SK-N-MC (cell line): Measurements from ENCODE around the gene KRTAP19-5.

Source experiments
- DNase-seq: peaks from one replicate; pipeline ENCODE4 v3.0.0-alpha.2; 2011; ENCODE audit warnings: low read depth, low spot score
- H3K27ac ChIP-seq: fragments of 200-600 bp; sonication (generic); 2 replicates; pipeline ENCODE4 v1.5.1; 2016; ENCODE audit warnings: mixed run types
- H3K36me3 ChIP-seq: fragments of 200-600 bp; sonication (generic); 2 replicates; pipeline ENCODE4 v1.6.1; 2017; ENCODE audit warnings: antibody characterized with exemption, low read length, mixed read lengths; ENCODE audit not compliant: insufficient read depth
- H3K4me3 ChIP-seq: fragments of 200-600 bp; sonication (generic); 2 replicates; pipeline ENCODE4 v1.5.1; 2016
- H3K9ac ChIP-seq: fragments of 200-600 bp; sonication (generic); 2 replicates; pipeline ENCODE4 v1.8.0; 2017; ENCODE audit warnings: mixed run types, mixed read lengths; ENCODE audit not compliant: insufficient read length
- H3K9me3 ChIP-seq: fragments of 200-600 bp; sonication (generic); 2 replicates; pipeline ENCODE4 v1.6.1; 2017; ENCODE audit warnings: low read depth, mild to moderate bottlenecking, antibody characterized with exemption, low read length, moderate library complexity, mixed read lengths
- EZH2 ChIP-seq: fragments of 200-600 bp; sonication (generic); IDR thresholded peaks from one replicate; pipeline ENCODE4 v1.6.1; 2017; ENCODE audit warnings: antibody characterized with exemption
- FOXP2 ChIP-seq: optimal IDR thresholded peaks from 2 replicates; pipeline ENCODE3; 2011; ENCODE audit warnings: mild to moderate bottlenecking, moderate library complexity; ENCODE audit not compliant: insufficient read depth; ENCODE audit errors: extremely low read length, control extremely low read depth
- POLR2AphosphoS5 ChIP-seq: IDR thresholded peaks from 2 replicates; pipeline ENCODE4 v1.6.1; 2012; ENCODE audit warnings: mild to moderate bottlenecking, low read depth, low read length, borderline replicate concordance

The KRTAP19-5 gene

DNA sequence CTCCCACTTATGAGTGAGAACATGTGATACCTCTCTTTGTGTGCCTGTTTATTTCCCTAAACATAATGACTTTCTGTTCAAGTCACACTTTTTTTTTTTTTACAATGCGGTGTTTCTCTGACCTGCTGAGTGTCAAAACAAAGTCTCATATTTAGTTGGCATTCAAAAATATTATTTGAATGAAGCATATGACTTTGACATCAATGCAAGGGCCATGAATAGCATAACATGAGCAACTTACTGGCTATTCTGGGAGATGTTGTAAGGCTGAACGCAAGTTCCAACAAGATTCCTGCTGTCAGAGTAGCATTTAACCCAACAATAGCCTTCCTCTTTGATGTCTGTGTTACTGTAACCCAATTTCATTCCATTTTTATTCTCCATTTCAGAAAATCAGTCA lies 19.8 kb downstream of the KRTAP19-5 start:
- Histone ChIP-seq H3K9me3 (no peaks in the 10 kb centered on the region), H3K27ac (no peak overlapping the region), H3K9ac (no peak overlapping the region), H3K36me3 (no peaks in the 10 kb centered on the region), H3K4me3 (no peak overlapping the region)
- no peak for TF ChIP-seq FOXP2
- TF ChIP-seq EZH2 = no peak
- no peak for TF ChIP-seq POLR2AphosphoS5
- no peak for DNase-seq

GRCh38 chr21:30480145-30480544 lies 21.8 kb downstream of the KRTAP19-5 start, which contains the start of gene KRTAP19-1:
Gene KRTAP19-1, minus strand, starts transcription at chr21:30480367. Its CDS starts 50 bp downstream, at chr21:30480317.
- H3K9ac ChIP-seq = no peak within 1 kb of the TSS
- no peaks in the 10 kb centered on the region for H3K9me3 ChIP-seq
- no peak for TF ChIP-seq FOXP2

GRCh38 chr21:30479259-30479658 lies 22.7 kb downstream of the KRTAP19-5 start:
- H3K4me3 ChIP-seq = no peak overlapping the region
- no peak overlapping the region for H3K9ac ChIP-seq
- TF ChIP-seq FOXP2 (no peak), EZH2 (no peak), POLR2AphosphoS5 (no peak)
- no peak for DNase-seq
- no peak overlapping the region for H3K27ac ChIP-seq
- no peaks in the 10 kb centered on the region for H3K36me3 ChIP-seq
- no peaks in the 10 kb centered on the region for H3K9me3 ChIP-seq

More at GRCh38 chr21:30480145-30480544, 21.8 kb downstream of the KRTAP19-5 start, which contains the start of gene KRTAP19-1:
- no peak within 1 kb of the TSS for H3K27ac ChIP-seq
- no peaks in the 10 kb centered on the region for H3K36me3 ChIP-seq
- DNase-seq = no peak
- H3K4me3 ChIP-seq = no peak within 1 kb of the TSS

GRCh38 chr21:30478004-30478403 lies 23.9 kb downstream of the KRTAP19-5 start:
- TF ChIP-seq POLR2AphosphoS5 = no peak
- TF ChIP-seq EZH2 = no peak
- no peak for TF ChIP-seq FOXP2
- Histone ChIP-seq H3K9ac (no peak overlapping the region), H3K27ac (no peak overlapping the region), H3K4me3 (no peak overlapping the region), H3K36me3 (no peaks in the 10 kb centered on the region), H3K9me3 (no peaks in the 10 kb centered on the region)
- DNase-seq = no peak

DNA sequence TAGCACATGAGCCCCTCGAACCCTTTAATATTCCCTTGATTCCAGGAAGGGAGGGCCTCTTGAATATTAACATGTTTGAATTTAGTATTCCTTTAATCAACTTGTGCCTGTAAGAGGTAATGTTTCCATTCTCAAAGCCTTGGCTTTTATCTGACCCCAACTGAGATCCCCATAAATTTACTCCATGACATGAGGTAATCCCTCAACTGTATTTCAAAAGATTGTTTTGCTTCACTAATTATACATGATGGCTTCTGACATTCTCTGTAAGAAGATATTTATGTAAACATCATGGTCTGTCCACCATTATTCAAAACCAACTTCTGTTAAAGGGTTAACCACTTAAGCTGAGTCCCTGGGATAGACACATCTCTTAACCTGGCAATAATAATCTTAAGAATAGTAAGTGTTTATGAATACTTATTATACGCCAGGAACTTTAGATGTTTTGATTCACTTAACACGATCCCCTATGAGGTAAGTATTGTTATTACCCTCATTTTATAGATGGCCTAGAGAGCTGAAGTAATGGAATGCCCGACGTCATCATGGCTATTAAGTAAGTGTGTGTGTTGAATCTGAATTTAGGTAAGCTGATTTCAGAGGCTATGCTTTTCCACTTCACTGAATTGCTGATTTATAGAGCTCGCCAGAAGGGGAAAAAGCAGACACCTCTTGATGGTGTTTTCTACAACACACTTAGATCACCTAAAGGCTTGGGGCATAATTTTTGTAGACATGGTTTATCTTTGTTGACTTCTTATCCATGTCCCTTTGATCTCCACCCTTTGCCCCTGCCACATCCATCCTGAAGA lies 32.8 kb downstream of the KRTAP19-5 start:
- no peak overlapping the region for H3K4me3 ChIP-seq
- H3K36me3 ChIP-seq = no peaks in the 10 kb centered on the region
- no peak overlapping the region for H3K9ac ChIP-seq
- no peak for DNase-seq
- no peaks in the 10 kb centered on the region for H3K9me3 ChIP-seq
- no peak for TF ChIP-seq EZH2
- no peak for TF ChIP-seq POLR2AphosphoS5
- no peak for TF ChIP-seq FOXP2
- no peak overlapping the region for H3K27ac ChIP-seq

DNA sequence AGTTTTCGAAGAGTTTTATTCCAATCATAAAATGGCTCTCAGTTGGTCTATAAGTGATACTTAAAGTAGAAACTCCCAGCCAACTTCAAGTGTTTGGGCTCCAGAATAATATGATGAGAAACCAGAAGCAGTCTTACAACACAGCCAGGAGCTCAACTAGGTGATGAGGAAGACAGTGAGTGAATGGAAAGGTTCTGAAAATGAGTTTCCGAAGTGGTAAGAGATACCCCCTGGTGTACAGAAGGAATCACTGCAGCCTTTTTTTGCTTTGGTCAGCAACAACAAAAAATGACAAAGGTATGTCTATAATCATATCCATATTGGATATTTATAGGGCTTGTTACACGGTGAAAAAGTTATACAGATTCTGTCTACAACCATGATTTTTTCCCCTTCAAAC lies 38.2 kb downstream of the KRTAP19-5 start:
- no peak overlapping the region for H3K4me3 ChIP-seq
- H3K36me3 ChIP-seq = no peaks in the 10 kb centered on the region
- no peak overlapping the region for H3K9ac ChIP-seq
- H3K9me3 ChIP-seq = no peaks in the 10 kb centered on the region
- no peak for DNase-seq
- no peak overlapping the region for H3K27ac ChIP-seq
- TF ChIP-seq EZH2 (no peak), POLR2AphosphoS5 (no peak), FOXP2 (no peak)
